OCI-M2 (cell line): ENCODE data around the gene FBXO34.

Source experiments
- DNase-seq: peaks from one replicate; lab custom pipeline; 2025; ENCODE audit not compliant: unreplicated experiment; lab: John Stamatoyannopoulos, UW

The FBXO34 gene

DNA sequence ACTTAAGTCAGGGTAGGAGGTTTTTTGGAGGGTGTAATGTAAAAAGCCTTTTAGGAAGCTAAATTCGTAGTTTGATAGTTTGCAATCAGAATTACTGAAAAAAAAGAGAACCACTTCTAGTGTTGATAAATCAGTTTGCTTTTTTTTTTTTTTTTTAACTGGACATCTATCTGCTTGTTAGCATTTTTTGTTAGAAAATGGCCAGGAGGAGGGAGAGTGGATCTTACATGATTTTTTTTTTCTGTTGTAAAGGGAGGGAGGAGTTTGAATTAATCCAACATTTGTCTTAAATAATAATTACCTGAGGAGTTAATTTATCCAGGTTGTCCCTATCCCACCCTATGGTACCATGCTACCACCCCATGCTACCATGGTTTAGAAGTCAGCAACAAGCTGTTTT is 1.2 kb downstream of the FBXO34 start:
- DNase-seq = no peak

DNA sequence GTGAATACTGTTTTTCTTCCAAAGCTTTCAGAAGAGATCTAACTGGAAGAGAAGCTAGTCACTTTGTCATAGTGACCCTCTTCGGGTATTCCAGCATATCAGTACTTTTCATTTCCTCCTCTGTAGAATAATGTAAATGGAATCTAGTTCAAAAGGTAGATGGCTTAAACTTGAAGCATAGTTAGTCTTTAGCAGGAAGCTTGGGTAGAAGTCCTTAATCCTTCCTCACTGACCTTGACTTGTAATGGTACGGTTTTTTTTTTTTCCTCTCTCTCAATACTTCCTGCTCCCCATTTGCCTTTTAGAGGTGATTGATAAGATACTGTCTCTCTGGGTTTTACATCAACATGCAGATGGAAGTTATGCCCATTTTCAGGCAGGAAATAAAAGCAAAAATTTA is 1.7 kb downstream of the FBXO34 start:
- DNase-seq = no peak

DNA sequence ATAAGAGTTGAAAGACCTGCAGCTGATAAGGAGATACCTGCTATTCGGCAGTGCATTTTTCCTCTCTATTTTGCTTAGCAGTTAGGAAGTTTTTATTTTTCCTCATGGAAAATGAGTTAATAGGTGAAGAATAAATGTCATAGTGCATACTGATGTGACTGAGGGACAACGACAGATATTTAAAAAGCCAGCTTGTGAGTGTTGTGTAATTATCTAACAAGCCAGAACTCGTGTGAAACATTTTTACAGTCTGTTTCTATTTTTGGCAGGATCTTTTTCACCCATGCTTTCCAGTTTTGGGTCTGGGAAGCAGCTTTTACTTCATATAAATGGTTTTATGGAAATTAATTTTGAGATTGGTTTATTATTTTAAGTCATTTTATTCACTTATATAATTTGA is 2.9 kb downstream of the FBXO34 start:
- DNase-seq = no peak

DNA sequence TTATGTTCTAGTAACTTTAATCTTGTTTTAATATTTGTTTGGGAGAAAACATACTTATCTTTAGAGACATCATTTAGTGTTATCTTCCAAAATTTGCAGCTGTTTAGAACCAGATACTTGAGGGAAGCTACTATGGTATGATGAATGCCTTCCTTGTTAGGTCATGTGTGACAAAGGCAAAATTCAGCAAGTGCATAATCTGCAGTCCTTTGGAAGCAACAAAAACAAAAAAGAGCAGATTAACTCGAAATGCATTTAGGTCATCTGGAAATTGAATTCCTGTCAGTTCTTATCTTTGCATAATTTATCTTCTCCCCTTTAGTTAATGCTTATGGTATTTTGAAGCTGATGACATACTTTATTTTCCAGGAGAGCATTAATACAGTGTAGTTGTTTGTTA is 3.5 kb downstream of the FBXO34 start:
- DNase-seq = no peak

DNA sequence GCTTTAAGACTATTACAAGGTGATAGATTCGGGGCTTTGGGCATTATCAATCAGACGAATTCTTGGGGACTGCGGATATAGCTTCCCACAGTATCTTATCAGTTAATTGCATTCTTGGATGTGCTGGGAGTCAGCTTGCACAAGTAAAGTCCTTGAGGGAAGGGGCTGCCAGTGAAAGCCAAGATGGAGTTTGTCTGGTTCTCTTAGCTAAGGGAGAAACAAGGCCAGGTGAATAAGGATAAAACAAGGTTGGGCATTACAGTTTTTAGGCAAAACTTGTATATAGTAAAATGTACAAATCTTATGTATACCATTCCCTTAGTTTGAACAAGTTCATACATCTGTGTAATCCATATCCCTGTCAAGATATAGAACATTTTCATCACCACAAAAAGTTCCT is 5.5 kb downstream of the FBXO34 start:
- no peak for DNase-seq

DNA sequence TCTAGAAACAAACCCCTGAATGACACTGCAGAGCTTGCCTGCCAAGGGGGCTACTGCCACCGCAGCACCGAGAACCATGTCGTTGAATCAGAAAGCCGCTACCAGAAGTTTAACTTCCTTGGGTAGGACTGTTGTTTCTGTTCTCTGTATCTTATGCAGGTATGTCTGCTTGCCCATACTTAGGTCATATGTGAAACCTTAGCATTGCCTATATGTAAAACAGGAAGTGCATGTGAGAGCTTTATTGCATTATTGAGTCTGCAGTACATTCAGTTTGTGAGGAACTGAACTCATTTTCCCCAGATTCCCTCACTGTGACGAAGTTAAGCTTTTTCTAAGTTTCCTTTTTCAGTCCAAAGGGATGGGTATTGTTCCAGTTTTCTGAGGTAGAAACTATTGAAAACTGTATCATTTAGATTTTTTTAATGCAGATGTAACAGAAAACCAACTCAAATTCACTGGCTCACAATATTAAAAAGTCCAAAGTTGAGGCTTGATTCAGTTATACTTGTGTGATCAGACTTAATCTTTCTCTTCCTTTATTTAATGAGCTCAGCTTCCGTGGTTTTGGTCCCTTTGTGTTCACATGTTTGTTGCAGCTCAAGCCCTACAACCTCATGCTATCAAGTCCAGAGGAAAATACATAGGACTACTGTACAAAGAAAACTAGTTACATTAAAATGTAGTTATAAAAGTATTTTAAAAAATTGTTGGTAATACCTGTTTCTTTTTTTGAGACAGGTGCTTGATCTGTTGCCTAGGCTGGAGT is 6.9 kb downstream of the FBXO34 start:
- DNase-seq = no peak

DNA sequence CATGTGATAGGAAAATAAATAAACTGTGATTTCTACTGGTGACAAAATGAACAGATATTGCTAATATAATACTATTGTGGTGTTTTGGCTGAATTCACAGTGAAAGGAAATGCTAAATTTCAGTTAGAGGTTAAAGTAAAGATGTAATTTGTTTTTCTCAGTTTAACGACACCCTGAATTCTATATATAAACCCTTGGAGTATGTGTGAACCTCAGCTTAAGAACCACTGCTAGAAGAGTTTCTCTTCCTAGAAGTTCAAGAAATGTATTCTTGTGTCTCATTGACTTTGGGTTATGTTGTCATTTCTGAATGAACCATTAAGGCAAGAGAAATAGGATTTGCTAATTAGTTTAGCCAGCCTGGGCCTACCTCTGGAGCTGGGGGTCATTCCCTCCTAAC is 8.2 kb downstream of the FBXO34 start:
- DNase-seq = no peak

DNA sequence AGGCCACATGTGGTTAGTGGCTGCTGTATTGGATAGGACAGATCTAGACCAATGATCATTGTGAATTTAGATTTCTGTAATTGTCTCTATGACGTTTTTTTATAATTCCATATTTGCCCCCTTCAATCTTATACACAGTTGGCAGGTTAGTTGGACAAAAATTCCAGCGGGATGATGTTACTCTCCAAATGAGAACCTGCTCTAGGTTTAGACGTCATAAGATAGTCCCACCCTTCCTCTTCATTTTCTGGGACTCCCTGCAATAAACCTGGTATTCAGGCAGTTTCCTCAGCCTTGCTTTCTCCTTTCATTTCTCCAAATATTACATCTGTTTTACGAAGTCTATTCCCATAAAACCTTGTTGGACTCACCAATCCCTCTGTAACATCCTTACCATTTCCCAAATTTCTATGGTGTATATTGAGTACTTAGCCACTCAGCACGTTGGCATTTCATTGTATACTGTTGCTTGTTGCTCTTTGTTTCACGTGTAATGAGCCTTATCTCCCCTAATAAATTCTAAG is 10.2 kb downstream of the FBXO34 start:
- no peak for DNase-seq

DNA sequence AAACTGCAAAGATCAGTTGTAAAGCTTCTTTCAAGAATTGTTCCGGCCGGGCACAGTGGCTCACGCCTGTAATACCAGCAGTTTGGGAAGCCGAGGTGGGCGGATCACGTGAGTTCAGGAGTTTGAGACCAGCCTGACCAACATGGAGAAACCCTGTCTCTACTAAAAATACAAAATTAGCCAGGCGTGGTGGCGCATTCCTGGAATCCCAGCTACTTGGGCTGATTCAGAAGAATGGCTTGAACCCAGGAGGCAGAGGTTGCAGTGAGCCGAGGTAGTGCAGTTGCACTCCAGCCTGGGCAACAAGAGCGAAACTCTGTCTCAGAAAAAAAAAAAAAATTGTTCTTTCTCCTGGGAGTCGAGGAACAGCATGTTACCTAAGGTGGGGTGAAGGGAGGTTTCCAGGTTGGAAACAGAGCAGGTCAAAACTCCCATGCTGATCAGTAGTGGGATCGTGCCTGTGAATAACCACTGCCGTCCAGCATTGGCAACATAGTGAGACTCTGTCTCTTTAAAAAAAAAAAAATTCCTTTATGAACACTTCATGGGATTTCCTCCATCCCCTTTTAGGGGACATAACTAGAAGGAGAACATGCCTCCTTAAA is 13.9 kb downstream of the FBXO34 start:
- DNase-seq = no peak

DNA sequence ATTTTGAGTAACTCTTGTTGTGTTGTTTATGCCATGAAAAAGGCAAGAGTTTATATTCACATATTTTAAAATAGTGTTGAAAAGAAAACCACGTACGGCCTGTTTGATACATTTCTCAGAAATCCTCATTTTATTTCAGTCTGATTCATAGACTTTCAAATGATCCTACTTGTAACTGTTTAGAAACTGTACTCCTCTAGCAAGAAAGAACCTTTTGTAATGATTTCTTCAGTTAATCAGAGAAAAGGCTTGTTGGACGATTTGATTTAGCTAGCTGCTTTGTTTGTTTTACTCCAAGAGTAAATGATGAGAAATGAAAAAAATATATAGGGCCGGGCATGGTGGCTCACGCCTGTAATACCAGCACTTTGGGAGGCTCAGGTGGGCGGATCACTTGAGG is 17.2 kb downstream of the FBXO34 start:
- DNase-seq = no peak

DNA sequence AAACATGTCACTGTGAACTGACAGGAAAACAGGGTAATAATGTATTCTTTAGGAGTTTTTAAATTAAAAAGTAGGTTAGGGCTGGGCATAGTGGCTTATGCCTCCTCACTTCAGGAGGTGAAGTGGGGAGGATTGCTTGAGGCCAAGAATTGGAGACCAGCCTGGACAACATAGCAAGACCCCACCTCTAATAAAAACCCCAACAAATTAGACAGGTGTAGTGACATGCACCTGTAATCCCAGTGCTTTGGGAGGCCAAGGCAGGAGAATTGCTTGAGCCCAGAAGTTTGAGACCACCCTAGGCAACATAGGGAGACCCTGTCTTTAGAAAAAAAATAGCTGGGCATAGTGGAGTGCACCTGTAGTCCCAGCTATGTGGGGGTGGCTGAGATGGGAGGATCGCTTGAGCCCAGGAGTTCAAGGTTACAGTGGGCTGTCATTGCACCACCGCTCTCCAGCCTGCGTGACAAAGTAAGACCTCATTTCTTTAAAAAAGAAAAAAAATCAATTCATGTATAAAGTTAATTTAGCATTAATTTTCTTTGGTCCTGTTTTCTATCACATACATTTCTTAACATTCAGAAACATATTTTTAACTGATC is 20.4 kb downstream of the FBXO34 start:
- DNase-seq = no peak

DNA sequence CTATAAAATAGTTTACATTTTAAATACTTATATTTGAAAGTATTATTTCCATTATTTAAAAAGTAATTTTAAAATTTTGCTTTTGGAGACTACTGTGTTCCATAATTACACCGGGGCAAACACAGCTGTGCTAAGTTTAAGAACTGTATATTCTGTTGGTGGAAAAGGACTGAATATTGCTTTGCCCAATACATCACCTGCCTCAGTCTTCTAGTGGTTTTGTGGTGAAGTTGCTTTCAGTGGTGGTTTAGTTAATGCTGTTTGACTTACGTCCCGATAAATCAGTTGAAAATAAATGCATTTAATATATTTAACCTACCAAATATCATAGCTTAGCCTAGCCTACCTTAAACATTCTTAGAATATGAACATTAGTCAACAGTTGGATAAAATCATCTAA is 23.4 kb downstream of the FBXO34 start:
- DNase-seq = no peak

DNA sequence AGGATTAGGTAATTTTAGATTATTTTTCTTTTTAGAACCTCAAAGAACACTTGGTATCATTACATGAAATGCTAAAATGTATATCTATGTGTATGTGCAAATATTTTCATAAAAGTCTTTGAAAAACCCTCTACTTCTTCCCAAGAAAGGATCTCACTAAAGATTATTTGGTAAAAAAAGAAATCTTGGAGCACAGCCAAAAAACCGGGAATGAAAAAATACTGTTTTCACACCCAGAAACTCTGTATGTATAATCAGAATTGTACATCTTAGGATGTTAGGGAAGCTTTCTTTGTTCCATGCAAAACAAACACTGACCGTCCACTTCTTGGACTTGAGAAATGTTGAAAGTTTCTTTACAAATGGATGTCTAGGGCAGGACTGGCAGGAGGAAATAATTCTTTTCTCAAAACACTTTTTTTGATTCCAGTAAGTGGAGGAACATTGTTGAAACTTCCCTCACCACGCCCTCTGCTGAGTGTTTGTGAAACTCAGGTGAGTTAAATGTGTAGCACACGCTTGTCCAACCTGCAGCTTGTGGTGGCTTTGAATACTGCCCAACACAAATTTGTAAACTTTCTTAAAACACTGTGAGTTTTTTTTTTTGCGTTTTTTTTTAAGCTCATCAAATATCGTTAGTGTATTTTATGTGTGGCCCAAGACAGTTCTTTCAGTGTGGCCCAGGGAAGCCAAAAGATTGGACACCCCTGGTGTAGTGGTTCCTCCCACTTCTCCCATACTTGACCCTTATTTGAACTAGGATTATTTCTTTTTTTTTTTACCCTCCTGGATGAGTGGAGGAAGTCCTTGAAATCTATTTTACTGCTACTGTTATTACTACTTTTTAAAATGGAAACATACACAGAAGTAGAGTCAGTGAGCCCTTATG is 26.6 kb downstream of the FBXO34 start:
- no peak for DNase-seq

DNA sequence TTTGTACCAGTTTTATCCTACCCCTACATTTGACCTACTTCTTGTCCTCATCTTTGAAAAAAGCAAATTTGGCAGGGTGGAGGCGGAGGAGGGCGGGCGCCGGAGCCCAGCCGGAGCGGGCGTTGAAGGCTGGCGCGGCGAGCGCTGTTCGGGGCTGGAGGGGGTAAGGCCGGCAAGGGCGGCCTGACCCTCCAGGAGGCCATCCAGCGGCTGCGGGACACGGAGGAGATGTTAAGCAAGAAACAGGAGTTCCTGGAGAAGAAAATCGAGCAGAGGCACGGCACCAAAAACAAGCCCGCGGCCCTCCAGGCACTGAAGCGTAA is 27.2 kb downstream of the FBXO34 start:
- no peak for DNase-seq

DNA sequence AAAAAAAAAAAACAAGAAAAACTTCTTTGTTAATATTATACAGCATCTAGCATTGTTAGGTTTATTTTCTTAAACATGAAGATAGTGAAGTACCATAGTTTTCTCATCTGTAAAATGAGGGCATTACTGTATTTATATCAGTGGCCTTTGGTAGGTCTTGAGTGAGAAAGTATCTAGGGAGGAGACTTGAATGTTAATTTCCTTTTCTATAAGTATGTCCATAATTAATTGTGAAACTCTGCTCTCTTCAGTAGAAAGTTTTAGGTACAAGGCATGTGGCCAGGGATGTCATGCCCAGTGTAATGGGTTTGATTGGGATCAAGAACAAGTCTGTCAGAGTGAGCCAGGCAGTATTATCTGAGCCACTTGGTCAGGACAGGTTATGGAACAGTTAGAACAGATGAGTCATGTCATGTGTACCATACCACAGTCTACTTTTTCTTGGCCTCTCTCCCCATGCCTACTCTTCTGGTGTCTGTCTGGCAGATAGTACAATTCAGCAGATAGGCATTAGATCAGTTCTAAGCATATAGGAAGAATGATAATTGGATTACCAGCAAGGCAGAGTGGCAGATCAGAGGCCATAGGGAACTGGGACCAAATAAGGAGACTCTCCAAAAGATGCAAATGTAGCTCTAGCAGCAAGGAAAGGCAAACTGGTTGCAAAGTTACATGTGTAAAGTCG is 30.4 kb downstream of the FBXO34 start:
- DNase-seq = no peak

DNA sequence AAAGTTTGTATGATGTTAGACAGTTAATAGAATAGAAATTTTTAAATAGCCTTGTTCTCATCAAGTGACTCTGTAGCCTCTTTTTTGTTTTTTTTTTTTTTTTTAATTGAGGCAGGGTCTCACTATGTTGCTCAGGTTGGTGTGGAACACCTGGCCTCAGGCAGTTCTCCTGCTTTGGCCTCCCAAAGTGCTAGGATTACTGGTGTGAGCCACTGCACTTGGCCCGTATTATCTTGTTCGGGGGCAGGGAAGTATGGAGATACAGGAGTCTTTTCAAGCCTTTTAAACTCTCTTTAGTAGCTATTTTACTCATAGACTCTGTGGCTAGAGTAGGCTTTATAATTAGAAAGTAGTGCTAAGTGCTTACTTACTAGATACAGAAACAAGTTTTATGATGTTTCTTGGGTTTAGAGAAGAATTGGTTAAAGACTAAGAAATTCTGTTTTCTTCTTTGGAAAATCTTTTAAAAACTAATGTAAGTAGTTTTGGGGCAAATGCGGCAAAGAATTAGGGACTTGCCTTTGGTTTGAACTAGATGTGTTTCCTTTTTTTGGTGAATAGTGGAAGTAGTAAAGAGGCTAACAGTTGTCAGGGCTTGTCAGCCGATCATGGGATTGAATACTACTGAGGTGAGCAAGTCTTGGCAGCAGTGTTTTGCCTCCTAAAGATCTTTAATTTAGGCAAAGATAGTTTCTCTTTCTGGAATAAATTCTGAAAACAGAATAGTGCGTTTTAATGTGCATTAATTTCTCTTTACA is 31.3 kb downstream of the FBXO34 start:
- no peak for DNase-seq

DNA sequence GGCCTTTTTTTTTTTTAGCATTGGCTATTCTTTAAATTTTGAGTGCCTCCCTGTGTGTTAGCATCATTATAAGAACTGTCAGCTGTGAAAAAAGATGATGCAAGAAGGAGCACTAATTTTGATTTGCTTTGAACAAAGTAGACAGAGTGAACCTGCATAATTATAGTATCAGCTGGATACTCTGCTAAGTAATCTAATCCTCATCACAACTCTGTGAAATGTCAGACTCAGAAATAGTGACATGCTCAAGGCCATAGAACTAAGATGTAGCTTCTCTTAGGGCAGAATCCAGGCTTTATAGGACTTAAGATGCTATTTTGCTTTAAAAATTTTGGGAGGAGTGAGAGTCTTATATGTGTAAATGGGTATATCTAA is 31.9 kb downstream of the FBXO34 start:
- no peak for DNase-seq

DNA sequence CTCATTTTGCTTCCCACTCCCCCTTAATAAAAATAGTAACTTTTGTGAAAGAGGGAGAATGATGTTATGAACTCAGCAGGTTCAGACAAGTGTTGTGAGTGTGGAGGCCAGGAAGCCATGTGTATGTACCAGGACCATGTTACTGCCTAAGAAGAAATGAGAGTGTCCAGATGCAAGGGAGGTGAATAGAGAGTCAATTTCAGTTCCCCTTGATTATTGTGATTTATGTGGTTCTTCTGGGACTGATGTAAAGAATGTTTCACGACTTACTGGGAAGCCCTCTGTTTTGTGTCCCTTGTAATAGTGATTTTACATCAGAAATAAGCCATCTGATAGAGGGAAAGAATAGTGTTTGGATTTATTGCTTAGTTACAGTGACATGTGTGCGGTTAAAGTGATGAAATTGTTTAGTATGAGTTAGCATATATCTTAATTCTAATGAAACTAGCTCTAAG is 32.5 kb downstream of the FBXO34 start:
- no peak for DNase-seq

DNA sequence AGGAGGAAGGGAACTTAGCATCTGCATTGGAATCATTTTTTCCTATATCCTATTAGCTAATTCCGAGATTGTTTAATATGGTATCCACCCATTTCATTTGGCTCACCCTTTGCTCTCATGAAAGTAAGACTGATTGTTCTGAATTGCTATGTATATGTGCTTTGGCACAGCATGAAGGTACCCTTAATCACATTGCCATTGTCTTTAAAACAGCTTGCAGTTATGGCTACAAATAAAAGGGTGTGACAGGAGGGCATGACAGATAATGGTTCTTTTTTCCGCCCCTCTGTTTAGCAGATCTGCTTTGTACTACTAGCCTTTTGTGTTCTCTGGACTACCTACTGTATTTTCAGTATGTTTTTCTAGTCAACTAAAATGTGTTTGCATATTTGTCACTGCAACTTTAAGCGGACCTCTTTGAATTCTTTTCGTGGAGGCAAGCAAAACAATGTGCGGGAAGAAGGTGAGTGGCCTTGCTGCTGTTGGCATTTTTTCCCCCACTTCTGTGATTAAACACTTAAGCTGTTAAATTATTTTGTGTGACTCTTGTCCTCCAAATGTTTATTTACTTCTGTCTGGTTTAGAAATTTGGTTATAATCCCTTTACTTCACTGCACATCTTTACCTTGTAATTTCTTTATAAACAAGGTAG is 35.8 kb downstream of the FBXO34 start:
- DNase-seq = no peak

DNA sequence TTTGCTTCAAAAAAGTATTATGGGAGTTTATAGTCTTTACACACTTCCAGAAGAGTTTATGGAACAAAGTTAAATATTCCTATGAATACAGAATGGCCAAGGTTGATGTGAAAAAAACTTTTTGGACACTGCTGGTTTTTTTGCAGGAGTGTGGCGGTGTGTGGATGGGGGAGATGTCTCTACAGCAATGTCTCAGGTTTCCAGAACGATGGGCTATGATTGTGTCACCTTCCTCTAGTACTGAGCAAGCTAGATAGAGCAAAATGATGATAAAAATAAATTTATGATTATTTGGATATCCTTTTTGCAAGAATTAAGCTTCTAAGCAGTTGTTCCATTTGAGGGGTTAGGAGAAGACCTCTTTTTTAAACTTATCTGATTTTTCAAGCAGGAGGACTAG is 37.9 kb downstream of the FBXO34 start:
- DNase-seq = no peak
